GM19395 (cell line): ENCODE results near the gene ADCY5.

Experiments
- ATAC-seq: cut with Tn5 transposase; IDR thresholded peaks from one replicate; pipeline ENCODE4 v1.9.1; 2021; ENCODE audit warnings: mild to moderate bottlenecking, moderate library complexity; ENCODE audit not compliant: unreplicated experiment

ADCY5 gene

GRCh38 chr3:123346021-123346420 lies 102.9 kb downstream of the ADCY5 start:
- no peak for ATAC-seq

GRCh38 chr3:123344907-123345594 lies 103.8 kb downstream of the ADCY5 start:
- ATAC-seq: no peak

GRCh38 chr3:123344175-123344906 lies 104.5 kb downstream of the ADCY5 start:
- ATAC-seq: no peak

- ATAC-seq: no peak
Observed at GRCh38 chr3:123343296-123344174, 105.4 kb downstream of the ADCY5 start.

GRCh38 chr3:123342631-123343080 lies 106.2 kb downstream of the ADCY5 start:
- no peak for ATAC-seq

- no peak for ATAC-seq
Observed at GRCh38 chr3:123341871-123342630, 106.8 kb downstream of the ADCY5 start.

- ATAC-seq: no peak
Observed at GRCh38 chr3:123340336-123340735, 108.6 kb downstream of the ADCY5 start.

- ATAC-seq: no peak
Observed at GRCh38 chr3:123339302-123339701, 109.6 kb downstream of the ADCY5 start.

GRCh38 chr3:123338620-123339061 lies 110.2 kb downstream of the ADCY5 start:
- no peak for ATAC-seq

- no peak for ATAC-seq
Observed at GRCh38 chr3:123337948-123338619, 110.8 kb downstream of the ADCY5 start.

GRCh38 chr3:123337226-123337625 lies 111.7 kb downstream of the ADCY5 start:
- ATAC-seq: no peak

- ATAC-seq: no peak
Observed at GRCh38 chr3:123336441-123336851, 112.4 kb downstream of the ADCY5 start.

- no peak for ATAC-seq
Observed at GRCh38 chr3:123336001-123336400, 112.9 kb downstream of the ADCY5 start.

GRCh38 chr3:123335007-123335670 lies 113.8 kb downstream of the ADCY5 start:
- no peak for ATAC-seq

- ATAC-seq: no peak
Observed at GRCh38 chr3:123334056-123334455, 114.8 kb downstream of the ADCY5 start.

- ATAC-seq: no peak
Observed at GRCh38 chr3:123333401-123333800, 115.5 kb downstream of the ADCY5 start.

- no peak for ATAC-seq
Observed at GRCh38 chr3:123332124-123332641, 116.7 kb downstream of the ADCY5 start.

GRCh38 chr3:123331651-123332050 lies 117.2 kb downstream of the ADCY5 start:
- no peak for ATAC-seq

GRCh38 chr3:123331006-123331405 lies 117.9 kb downstream of the ADCY5 start:
- no peak for ATAC-seq
